Measurements from ENCODE around the gene MEG3. TPM values are rescaled to one million over a fixed set of nuclear protein-coding genes. Genes with fewer than 3 reads are reported as not detected.
A peak's percentile ranks its signal among the peaks of the same experiment; 100 is the strongest.

The MEG3 gene
- total RNA-seq, 2 experiments from 2014 or later = not detected

DNA sequence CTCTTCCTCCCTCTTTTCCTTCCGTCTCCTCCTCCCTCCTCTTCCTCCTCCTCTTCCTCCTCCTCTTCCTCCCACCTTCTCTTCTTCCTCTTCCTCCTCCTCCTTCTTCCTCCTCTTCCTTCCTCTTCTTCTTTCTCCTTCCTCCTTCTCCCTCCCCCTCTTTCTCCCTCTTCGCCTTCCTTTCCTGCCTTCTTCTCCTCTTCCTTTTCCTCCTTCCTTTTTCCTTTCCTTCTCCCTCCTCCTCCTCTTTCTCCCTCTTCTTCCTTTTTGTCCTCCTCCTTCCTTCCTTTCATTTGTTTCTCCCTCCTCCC is 36.0 kb downstream of the MEG3 start:
- no peak for DNase-seq
- no peaks in the 10 kb centered on the region for H3K27me3 Mint-ChIP-seq (ENCODE audit: low read depth)
- no peaks in the 10 kb centered on the region for H3K9me3 Mint-ChIP-seq
- no peak overlapping the region for H3K27ac Mint-ChIP-seq
- H3K36me3 Mint-ChIP-seq (ENCODE audit: low read depth) = no peaks in the 10 kb centered on the region
- no peaks in the 10 kb centered on the region for H3K4me1 Mint-ChIP-seq (ENCODE audit: low read depth)
- H3K4me3 Mint-ChIP-seq = no peak overlapping the region
- intact Hi-C loops (cut with micrococcal nuclease) = no loop called here
- CTCF ChIA-PET = no interaction called here

DNA sequence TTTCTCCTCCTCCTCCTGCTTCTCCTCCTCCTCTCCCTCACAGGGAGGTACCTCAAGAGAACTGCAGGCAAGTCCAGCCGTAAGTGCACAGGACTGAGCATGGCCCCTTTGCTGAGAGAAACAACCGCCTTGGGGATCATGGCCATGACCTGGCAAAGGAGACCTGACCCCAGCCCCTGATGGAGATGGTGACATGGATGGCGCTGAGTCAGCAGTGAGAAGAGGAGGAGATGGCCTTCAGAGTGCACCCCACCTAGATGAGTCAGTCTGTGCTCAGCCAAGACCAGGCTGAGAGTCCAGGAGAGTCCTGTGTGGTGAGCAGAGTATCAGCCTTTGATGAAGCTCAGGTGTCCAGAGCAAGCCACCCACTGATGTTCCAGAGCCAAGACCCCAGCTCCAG is 36.4 kb downstream of the MEG3 start:
- Mint-ChIP-seq H3K4me3 (no peak overlapping the region), H3K4me1 (ENCODE audit: low read depth) (no peaks in the 10 kb centered on the region), H3K27me3 (ENCODE audit: low read depth) (no peaks in the 10 kb centered on the region), H3K9me3 (no peaks in the 10 kb centered on the region), H3K36me3 (ENCODE audit: low read depth) (no peaks in the 10 kb centered on the region), H3K27ac (no peak overlapping the region)
- DNase-seq = no peak
- CTCF ChIA-PET = no interaction called here
- intact Hi-C loops (cut with micrococcal nuclease) = no loop called here

DNA sequence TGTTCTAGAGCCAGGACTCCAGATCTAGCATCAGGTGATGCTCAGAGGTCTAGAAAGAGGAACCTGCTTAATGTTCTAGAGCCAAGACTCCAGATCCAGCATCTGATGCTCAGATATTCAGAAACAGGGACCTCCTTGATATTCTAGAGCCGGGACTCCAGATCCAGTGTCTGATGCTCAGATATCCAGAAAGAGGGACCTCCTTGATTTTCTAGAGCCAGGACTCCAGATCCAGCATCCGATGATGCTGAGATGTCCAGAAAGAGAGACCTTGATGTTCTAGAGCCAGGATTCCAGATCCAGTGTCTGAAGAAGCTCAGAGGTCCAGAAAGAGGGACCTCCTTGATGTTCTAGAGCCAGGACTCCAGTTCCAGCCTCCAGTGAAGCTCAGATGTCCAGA is 36.9 kb downstream of the MEG3 start:
- CTCF ChIA-PET = interaction anchor here (0.9 kb wide), 1 partner anchor 10 kb away, joined by 3 read pairs; no protein-coding TSS in a partner anchor
- H3K36me3 Mint-ChIP-seq (ENCODE audit: low read depth) = no peaks in the 10 kb centered on the region
- intact Hi-C loops (cut with micrococcal nuclease) = no loop called here
- no peak overlapping the region for H3K4me3 Mint-ChIP-seq
- H3K9me3 Mint-ChIP-seq = no peaks in the 10 kb centered on the region
- no peaks in the 10 kb centered on the region for H3K4me1 Mint-ChIP-seq (ENCODE audit: low read depth)
- DNase-seq = no peak
- H3K27ac Mint-ChIP-seq = no peak overlapping the region
- no peaks in the 10 kb centered on the region for H3K27me3 Mint-ChIP-seq (ENCODE audit: low read depth)

DNA sequence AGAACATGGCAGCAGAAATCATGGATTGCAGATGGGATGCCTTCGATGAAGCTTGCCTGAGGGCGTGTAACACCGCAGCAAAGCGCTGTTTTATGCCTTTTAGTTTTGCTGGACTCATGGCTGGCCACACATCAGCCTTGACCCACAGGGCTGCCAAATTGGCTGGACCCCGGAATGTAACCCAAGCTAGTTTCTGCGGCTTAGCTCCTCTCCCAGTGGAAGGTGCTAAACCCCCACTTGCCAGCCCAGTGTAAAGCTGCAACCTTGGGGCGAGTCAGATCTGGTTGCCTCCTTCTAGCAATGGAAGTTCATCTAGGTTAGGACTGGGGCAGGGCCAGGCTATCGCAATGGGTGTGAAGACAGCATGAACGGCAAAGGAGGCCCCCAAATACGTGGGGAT is 38.3 kb downstream of the MEG3 start:
- no peak overlapping the region for H3K27ac Mint-ChIP-seq
- no peaks in the 10 kb centered on the region for H3K36me3 Mint-ChIP-seq (ENCODE audit: low read depth)
- H3K27me3 Mint-ChIP-seq (ENCODE audit: low read depth) = no peaks in the 10 kb centered on the region
- no peak overlapping the region for H3K4me3 Mint-ChIP-seq
- H3K4me1 Mint-ChIP-seq (ENCODE audit: low read depth) = no peaks in the 10 kb centered on the region
- H3K9me3 Mint-ChIP-seq = no peaks in the 10 kb centered on the region
- CTCF ChIA-PET = no interaction called here
- intact Hi-C loops (cut with micrococcal nuclease) = no loop called here
- DNase-seq = no peak

DNA sequence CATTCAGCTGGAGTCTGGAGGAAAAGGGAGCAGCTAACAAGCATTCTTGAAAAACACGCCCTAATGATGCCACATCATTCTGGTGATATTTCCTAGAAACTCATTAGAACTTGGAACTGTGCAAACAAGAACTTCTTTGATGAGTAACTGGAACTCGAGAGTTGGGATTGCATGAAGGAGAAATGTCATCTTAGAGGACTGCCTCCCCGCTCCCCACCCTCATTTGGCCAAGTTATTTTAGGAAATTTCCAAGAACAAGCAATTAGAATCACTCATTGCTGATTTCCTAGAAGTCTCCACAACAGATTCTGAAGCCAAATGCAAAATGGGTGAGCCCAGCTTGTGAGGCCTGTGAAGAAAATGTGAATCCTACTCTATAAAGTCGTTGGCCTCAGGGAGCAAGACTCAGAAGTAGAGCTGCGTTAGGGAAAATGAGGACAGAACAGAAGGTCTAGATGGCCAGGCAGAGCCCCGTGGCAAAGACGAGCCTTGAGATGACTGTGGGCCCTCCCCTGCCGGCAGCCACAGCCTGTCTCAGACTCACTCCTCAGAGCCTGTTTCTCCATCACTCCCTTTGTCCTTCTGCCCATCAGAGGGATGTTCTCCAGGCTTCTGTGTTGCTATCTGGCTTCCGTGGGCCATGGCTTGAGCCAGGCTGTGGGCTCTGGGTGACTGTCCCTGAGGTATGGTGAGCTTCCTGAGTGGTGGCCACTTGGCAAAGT is 39.2 kb downstream of the MEG3 start:
- Mint-ChIP-seq H3K27me3 (ENCODE audit: low read depth) (no peaks in the 10 kb centered on the region), H3K27ac (no peak overlapping the region), H3K4me3 (no peak overlapping the region), H3K4me1 (ENCODE audit: low read depth) (no peaks in the 10 kb centered on the region), H3K36me3 (ENCODE audit: low read depth) (no peaks in the 10 kb centered on the region), H3K9me3 (no peaks in the 10 kb centered on the region)
- intact Hi-C loops (cut with micrococcal nuclease) = no loop called here
- no peak for DNase-seq
- CTCF ChIA-PET = no interaction called here

DNA sequence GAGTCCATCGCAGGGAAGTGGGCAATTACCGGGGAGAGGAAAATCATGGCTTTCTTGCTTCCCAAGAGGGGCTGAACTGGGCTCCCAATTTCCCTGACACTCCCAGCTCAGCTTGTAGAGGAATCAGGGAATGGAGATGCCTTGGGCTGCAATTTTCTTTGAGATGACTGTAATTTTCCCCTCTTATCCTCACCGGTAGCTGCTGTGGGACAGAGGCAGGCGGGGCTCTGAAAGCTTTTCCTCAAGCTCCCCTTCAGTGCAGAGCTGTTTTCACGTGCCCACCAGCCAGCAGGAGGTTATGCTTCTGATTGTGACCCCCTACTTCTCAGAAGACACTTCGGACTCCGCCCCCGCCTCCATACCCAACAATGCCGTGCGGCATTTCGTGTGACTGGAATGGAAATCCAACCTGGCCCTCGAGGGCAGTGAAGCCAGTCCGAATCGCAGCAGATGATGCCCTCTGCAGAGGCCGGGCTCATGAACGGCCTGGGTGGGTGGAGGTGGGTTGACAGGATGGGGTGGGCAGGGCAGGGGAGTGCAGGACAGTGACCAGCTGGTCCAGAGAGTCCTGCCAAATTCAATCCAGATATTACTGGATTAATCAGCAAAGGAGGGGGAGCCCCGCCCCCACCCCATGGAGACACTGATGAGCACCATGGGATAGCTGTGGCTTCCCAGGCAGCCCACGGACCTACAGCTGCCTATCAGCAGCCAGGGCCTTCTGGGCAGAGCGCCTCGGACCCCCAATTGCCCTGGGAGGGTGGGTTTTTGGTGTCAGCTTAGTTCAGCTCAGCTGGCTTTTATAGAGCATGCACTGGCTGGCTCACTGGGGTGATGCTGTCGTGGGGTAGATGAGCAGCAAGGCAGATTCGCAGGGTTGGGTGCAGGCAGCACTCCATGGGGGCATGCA is 40.0 kb downstream of the MEG3 start:
- Mint-ChIP-seq H3K9me3 (no peaks in the 10 kb centered on the region), H3K4me1 (ENCODE audit: low read depth) (no peaks in the 10 kb centered on the region), H3K27me3 (ENCODE audit: low read depth) (no peaks in the 10 kb centered on the region), H3K4me3 (no peak overlapping the region), H3K27ac (no peak overlapping the region), H3K36me3 (ENCODE audit: low read depth) (no peaks in the 10 kb centered on the region)
- DNase-seq = no peak
- CTCF ChIA-PET = no interaction called here
- intact Hi-C loops (cut with micrococcal nuclease) = no loop called here

DNA sequence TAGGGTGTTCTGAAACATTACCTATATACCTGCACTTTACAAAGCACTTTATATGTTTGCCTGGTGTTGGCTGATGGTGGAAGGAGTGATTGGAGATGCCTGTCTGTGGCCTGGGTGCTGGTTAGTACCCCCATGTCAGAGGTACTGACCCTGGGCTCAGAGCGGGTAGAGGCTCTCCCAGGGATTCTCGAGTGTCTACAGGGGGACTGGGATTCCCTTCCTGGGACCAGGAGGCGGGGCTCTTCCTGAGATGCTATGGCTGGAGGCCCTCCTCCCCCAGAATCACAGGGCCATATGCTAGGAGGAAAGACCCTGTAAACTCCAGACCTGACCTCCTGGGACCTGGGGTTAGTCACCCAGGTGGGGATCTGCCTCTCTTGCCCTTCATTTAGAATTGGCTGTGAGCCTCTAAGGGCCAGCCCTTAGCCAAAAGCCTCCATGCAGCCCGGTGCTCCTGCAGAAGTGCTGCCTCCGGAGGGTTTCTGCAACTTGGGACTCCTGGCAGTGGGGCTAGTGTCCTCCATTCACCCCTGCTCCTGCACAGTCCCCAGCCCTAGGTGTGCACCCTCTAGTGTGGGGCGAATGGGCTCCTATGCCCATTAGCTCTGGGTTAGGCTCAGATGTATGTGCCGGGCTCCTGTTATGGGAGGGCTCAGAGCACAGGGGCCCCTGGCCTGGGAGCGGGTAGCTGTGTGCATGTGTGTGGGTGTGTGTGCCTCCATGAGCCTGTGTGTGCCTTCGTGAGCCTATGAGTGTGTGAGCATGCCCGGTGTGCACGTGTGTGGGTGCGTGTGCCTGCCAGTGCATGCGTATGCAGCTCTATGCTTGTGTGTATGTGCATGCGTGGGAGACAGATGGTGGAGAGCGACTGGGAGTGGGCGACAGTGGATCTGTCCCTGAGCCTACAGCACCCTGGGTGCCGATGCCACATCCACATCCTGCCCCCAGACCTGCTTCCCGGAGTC is 41.0 kb downstream of the MEG3 start:
- Mint-ChIP-seq H3K36me3 (ENCODE audit: low read depth) (no peaks in the 10 kb centered on the region), H3K27me3 (ENCODE audit: low read depth) (no peaks in the 10 kb centered on the region), H3K27ac (no peak overlapping the region), H3K9me3 (no peaks in the 10 kb centered on the region), H3K4me3 (no peak overlapping the region), H3K4me1 (ENCODE audit: low read depth) (no peaks in the 10 kb centered on the region)
- CTCF ChIA-PET = no interaction called here
- DNase-seq = no peak
- intact Hi-C loops (cut with micrococcal nuclease) = no loop called here

DNA sequence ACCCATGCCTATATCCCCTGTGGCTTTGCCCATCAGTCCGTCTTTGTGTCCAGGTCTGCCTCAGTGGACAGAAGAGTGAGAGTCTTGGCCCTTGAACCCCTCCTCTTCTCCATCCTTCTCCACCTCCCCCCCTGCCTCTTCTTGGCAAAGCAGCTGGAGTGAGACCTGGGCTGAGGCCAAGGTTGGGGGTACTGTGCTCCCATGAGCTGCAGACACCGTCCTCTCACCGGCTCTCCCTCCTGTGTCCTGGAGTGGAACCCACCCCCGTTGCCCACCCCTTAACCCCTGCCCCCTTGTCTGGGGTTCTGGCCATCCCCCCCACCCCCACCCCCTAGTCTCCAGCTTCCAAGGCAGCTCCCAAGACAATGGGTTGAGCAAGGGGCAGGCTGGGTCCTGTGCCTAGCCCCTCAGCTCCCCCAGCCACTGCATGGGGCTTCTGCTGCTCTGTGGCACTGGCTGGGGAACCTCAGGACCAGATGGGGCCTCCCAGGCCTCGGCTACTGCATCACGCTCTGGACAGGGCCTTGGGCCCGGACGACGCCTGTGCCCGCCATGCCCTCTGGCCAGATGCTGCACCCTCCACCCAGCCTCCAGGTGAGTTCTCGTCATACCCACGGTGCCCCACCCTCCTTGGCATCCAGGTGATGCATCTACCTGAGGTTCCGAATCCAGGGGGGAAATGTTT is 41.9 kb downstream of the MEG3 start:
- H3K4me1 Mint-ChIP-seq (ENCODE audit: low read depth) = no peaks in the 10 kb centered on the region
- no peaks in the 10 kb centered on the region for H3K9me3 Mint-ChIP-seq
- H3K4me3 Mint-ChIP-seq = no peak overlapping the region
- no peaks in the 10 kb centered on the region for H3K36me3 Mint-ChIP-seq (ENCODE audit: low read depth)
- intact Hi-C loops (cut with micrococcal nuclease) = no loop called here
- H3K27me3 Mint-ChIP-seq (ENCODE audit: low read depth) = no peaks in the 10 kb centered on the region
- CTCF ChIA-PET = no interaction called here
- DNase-seq = no peak
- H3K27ac Mint-ChIP-seq = no peak overlapping the region

DNA sequence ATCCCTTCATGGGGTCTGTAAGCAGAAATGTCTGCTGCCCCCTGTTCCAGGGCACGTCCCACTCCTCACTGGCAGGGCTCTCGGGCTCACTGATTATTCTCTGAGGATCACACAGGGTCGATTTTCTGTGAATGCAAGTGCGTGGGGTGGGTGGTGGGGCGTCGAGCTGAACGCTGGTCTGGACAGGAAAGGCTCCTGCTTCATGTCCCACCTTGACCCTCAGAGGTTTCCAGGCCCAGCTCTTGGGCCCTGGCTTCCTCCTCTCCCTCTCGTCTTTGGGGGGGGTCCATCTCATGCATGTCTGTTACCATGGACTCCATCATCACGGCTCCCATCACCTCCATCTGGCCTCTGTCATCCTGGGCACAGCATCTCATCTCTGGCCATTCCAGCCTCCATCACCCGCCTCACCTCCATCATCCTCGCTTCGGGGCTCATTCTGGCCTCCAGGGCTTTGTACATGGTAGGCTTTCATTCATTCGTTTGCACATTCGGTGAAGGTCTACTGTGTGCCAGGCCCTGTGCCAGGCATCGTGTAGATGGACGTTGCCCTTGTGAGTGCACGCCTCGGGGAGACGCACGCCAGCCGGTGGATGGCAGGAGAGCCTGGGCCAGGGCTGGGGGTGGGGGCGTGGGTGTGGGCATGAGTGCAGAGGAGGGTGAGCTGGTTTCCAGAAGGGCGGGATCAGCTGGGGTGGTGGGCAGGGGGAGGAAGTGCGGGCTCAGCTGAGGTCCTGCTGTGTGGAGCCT is 42.9 kb downstream of the MEG3 start:
- intact Hi-C loops (cut with micrococcal nuclease) = no loop called here
- CTCF ChIA-PET = no interaction called here
- H3K4me3 Mint-ChIP-seq = no peak overlapping the region
- H3K27ac Mint-ChIP-seq = no peak overlapping the region
- H3K9me3 Mint-ChIP-seq = no peaks in the 10 kb centered on the region
- no peaks in the 10 kb centered on the region for H3K36me3 Mint-ChIP-seq (ENCODE audit: low read depth)
- no peaks in the 10 kb centered on the region for H3K27me3 Mint-ChIP-seq (ENCODE audit: low read depth)
- DNase-seq = no peak
- H3K4me1 Mint-ChIP-seq (ENCODE audit: low read depth) = no peaks in the 10 kb centered on the region

DNA sequence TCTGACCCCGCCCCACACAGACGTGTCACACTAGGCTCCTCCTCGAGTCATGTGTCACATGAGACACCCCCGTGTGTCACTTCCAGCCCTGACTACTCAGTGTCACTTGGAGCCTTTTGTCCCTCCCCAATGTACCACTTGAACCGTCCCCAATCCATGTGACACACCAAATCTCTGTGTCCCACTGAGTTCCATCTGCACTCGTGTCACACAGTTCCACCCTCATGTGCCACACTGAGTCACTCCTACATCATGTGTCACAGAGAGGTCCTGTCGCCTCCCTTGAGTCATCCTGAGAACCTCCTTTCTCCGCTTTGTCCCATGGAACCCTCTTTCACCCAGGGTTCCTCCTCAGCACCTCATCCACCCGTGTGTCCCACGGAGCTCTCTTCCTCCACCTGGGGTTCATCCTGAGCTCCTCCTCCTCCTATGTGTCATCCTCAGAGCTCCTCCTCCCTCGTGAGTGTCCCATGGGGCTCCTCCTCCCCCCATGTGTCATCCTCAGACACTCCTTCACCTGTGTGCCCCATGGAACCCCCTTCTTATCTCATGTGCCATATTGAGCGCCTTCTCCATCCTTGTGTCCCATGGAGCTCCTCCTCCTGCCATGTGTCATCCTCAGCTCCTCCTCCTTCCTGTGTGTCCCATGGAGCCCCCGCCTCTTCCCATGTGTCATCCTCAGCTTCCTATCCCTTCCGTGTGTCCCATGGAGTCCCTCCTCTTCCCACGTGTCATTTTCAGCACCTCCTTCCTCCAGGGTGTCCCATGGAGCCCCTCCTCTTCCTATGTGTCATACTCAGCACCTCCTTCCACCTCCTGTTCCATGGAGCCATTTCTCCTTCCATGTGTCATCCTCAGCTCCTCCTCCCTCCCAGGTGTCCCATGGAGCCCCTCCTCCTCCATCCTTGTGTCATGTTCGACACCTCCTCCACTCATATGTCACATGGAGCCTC is 45.6 kb downstream of the MEG3 start:
- Mint-ChIP-seq H3K36me3 (ENCODE audit: low read depth) (no peaks in the 10 kb centered on the region), H3K9me3 (no peaks in the 10 kb centered on the region), H3K27me3 (ENCODE audit: low read depth) (no peaks in the 10 kb centered on the region), H3K4me3 (no peak overlapping the region), H3K27ac (no peak overlapping the region), H3K4me1 (ENCODE audit: low read depth) (no peaks in the 10 kb centered on the region)
- CTCF ChIA-PET = no interaction called here
- peak; percentile 15 for DNase-seq
- intact Hi-C loops (cut with micrococcal nuclease) = no loop called here

All from activated naive CD4-positive, alpha-beta T cell treated with anti-CD3 and anti-CD28 coated beads for 36 hours (primary cell).